ENCODE results near the gene NEDD8. TPM values are rescaled to one million over a fixed set of nuclear protein-coding genes. Genes with fewer than 3 reads are reported as not detected.

The NEDD8 gene
- total RNA-seq (100 to 1,000 TPM; 167 to 190 (median 183) TPM), polyA plus RNA-seq (302 TPM)
- long read RNA-seq, donor 1, transcript NEDD8-201 (4 exons, 708 nt), result major isoform, 58 of 62 reads
- long read RNA-seq, donor 1, partial matches to known transcripts, result 1 of 62 reads
- long read RNA-seq, donor 1, other reads (novel, unspliced or antisense), result 0 of 62 reads
- long read RNA-seq, donor 2, transcript NEDD8-201 (4 exons, 708 nt), result major isoform, 61 of 64 reads
- long read RNA-seq, donor 2, partial matches to known transcripts, result 1 of 64 reads
- long read RNA-seq, donor 2, other reads (novel, unspliced or antisense), result 1 of 64 reads
- long read RNA-seq, donor 3, transcript NEDD8-201 (4 exons, 708 nt), result major isoform, 13 of 15 reads
- long read RNA-seq, donor 3, partial matches to known transcripts, result 0 of 15 reads
- long read RNA-seq, donor 3, other reads (novel, unspliced or antisense), result 0 of 15 reads
- long read RNA-seq, donor 4, transcript NEDD8-201 (4 exons, 708 nt), result major isoform, 30 of 31 reads
- long read RNA-seq, donor 4, partial matches to known transcripts, result 0 of 31 reads
- long read RNA-seq, donor 4, other reads (novel, unspliced or antisense), result 0 of 31 reads

- no peaks in the 10 kb centered on the region for H3K27me3 ChIP-seq (ENCODE audit: control insufficient read depth, insufficient read depth)
- WGBS, result under 1% methylated on average over 30 of the region's 30 CpGs
- DNase-seq (peak; percentile 96 to 97 (median 96)), ATAC-seq (peak; percentile 91 to 92)
- peak within 1 kb of the TSS; percentile 88 for H3K27ac ChIP-seq (ENCODE audit: low read length)
- H3K4me3 ChIP-seq (ENCODE audit: low read length), result peak within 1 kb of the TSS; percentile 68
- intact Hi-C loops (cut with DNase I), result no loop called here
- peaks cover 6% of the 10 kb centered on the region for H3K4me1 ChIP-seq (ENCODE audit: control insufficient read depth, insufficient read depth, low read length)
- H3K9me3 ChIP-seq (ENCODE audit: control insufficient read depth, low read length), result no peaks in the 10 kb centered on the region
Measured at GRCh38 chr14:24232121-24232644, at the start of gene NEDD8. Gene NEDD8 (minus strand): TSS chr14:24232367. CDS start chr14:24232267, 100 bp downstream.

GRCh38 chr14:24281636-24282035 is 49.5 kb upstream of the NEDD8 start:
- no peak for ATAC-seq
- no peak overlapping the region for H3K4me3 ChIP-seq (ENCODE audit: low read length)
- H3K4me1 ChIP-seq (ENCODE audit: control insufficient read depth, insufficient read depth, low read length), result peaks cover 2% of the 10 kb centered on the region
- intact Hi-C loops (cut with DNase I), result no loop called here
- no peaks in the 10 kb centered on the region for H3K27me3 ChIP-seq (ENCODE audit: control insufficient read depth, insufficient read depth)
- peak in 1 of 3 donors; percentile 7 for DNase-seq
- no peaks in the 10 kb centered on the region for H3K9me3 ChIP-seq (ENCODE audit: control insufficient read depth, low read length)
- H3K27ac ChIP-seq (ENCODE audit: low read length), result no peak overlapping the region
- 93% methylated on average over 7 of the region's 7 CpGs for WGBS

GRCh38 chr14:24280797-24281460 is 48.8 kb upstream of the NEDD8 start:
- Histone ChIP-seq H3K27ac (ENCODE audit: low read length) (no peak overlapping the region), H3K9me3 (ENCODE audit: control insufficient read depth, low read length) (no peaks in the 10 kb centered on the region), H3K27me3 (ENCODE audit: control insufficient read depth, insufficient read depth) (no peaks in the 10 kb centered on the region), H3K4me3 (ENCODE audit: low read length) (no peak overlapping the region), H3K4me1 (ENCODE audit: control insufficient read depth, insufficient read depth, low read length) (peaks cover 2% of the 10 kb centered on the region)
- DNase-seq, result peak in 1 of 3 donors; percentile 55
- ATAC-seq, result peak; percentile 25 to 36
- intact Hi-C loops (cut with DNase I), result no loop called here
- WGBS, result 80% methylated on average over 6 of the region's 6 CpGs

- peaks cover 2% of the 10 kb centered on the region for H3K4me1 ChIP-seq (ENCODE audit: control insufficient read depth, insufficient read depth, low read length)
- DNase-seq, result peak in 1 of 3 donors; percentile 70
- intact Hi-C loops (cut with DNase I), result no loop called here
Measured at GRCh38 chr14:24279301-24280186, 47.4 kb upstream of the NEDD8 start.

GRCh38 chr14:24278424-24278823 is 46.3 kb upstream of the NEDD8 start:
- DNase-seq, result no peak
- H3K4me1 ChIP-seq (ENCODE audit: control insufficient read depth, insufficient read depth, low read length), result peaks cover 2% of the 10 kb centered on the region

More at GRCh38 chr14:24279301-24280186, 47.4 kb upstream of the NEDD8 start:
- 68% methylated on average over 11 of the region's 11 CpGs for WGBS
- H3K27ac ChIP-seq (ENCODE audit: low read length), result peak overlapping the region; percentile 61
- H3K4me3 ChIP-seq (ENCODE audit: low read length), result no peak overlapping the region
- H3K27me3 ChIP-seq (ENCODE audit: control insufficient read depth, insufficient read depth), result no peaks in the 10 kb centered on the region
- H3K9me3 ChIP-seq (ENCODE audit: control insufficient read depth, low read length), result no peaks in the 10 kb centered on the region
- peak; percentile 15 to 37 for ATAC-seq

GRCh38 chr14:24277606-24278321 is 45.6 kb upstream of the NEDD8 start:
- ATAC-seq (peak; percentile 20 to 22), DNase-seq (peak in 2 of 3 donors; percentile 61 to 73)
- Histone ChIP-seq H3K27ac (ENCODE audit: low read length) (no peak overlapping the region), H3K4me3 (ENCODE audit: low read length) (no peak overlapping the region), H3K9me3 (ENCODE audit: control insufficient read depth, low read length) (no peaks in the 10 kb centered on the region), H3K4me1 (ENCODE audit: control insufficient read depth, insufficient read depth, low read length) (peaks cover 2% of the 10 kb centered on the region), H3K27me3 (ENCODE audit: control insufficient read depth, insufficient read depth) (no peaks in the 10 kb centered on the region)
- intact Hi-C loops (cut with DNase I), result no loop called here
- WGBS, result 74% methylated on average over 11 of the region's 11 CpGs

More at GRCh38 chr14:24278424-24278823, 46.3 kb upstream of the NEDD8 start:
- no peak for ATAC-seq
- no peaks in the 10 kb centered on the region for H3K27me3 ChIP-seq (ENCODE audit: control insufficient read depth, insufficient read depth)
- H3K4me3 ChIP-seq (ENCODE audit: low read length), result no peak overlapping the region
- no peak overlapping the region for H3K27ac ChIP-seq (ENCODE audit: low read length)
- 72% methylated on average over 5 of the region's 5 CpGs for WGBS
- no peaks in the 10 kb centered on the region for H3K9me3 ChIP-seq (ENCODE audit: control insufficient read depth, low read length)
- intact Hi-C loops (cut with DNase I), result no loop called here

GRCh38 chr14:24277071-24277470 is 44.9 kb upstream of the NEDD8 start:
- Histone ChIP-seq H3K9me3 (ENCODE audit: control insufficient read depth, low read length) (no peaks in the 10 kb centered on the region), H3K27me3 (ENCODE audit: control insufficient read depth, insufficient read depth) (no peaks in the 10 kb centered on the region), H3K4me3 (ENCODE audit: low read length) (no peak overlapping the region), H3K4me1 (ENCODE audit: control insufficient read depth, insufficient read depth, low read length) (peaks cover 2% of the 10 kb centered on the region), H3K27ac (ENCODE audit: low read length) (no peak overlapping the region)
- ATAC-seq (no peak), DNase-seq (peak in 1 of 3 donors; percentile 10)
- 88% methylated on average over 6 of the region's 6 CpGs for WGBS
- intact Hi-C loops (cut with DNase I), result no loop called here

- H3K9me3 ChIP-seq (ENCODE audit: control insufficient read depth, low read length), result no peaks in the 10 kb centered on the region
- no peak overlapping the region for H3K27ac ChIP-seq (ENCODE audit: low read length)
- no peak overlapping the region for H3K4me3 ChIP-seq (ENCODE audit: low read length)
- 72% methylated on average over 3 of the region's 3 CpGs for WGBS
- no peaks in the 10 kb centered on the region for H3K4me1 ChIP-seq (ENCODE audit: control insufficient read depth, insufficient read depth, low read length)
- intact Hi-C loops (cut with DNase I), result no loop called here
- DNase-seq (peak in 1 of 3 donors; percentile 3), ATAC-seq (no peak)
- no peaks in the 10 kb centered on the region for H3K27me3 ChIP-seq (ENCODE audit: control insufficient read depth, insufficient read depth)
Measured at GRCh38 chr14:24274101-24274543, 42.0 kb upstream of the NEDD8 start.

GRCh38 chr14:24273422-24273998 is 41.3 kb upstream of the NEDD8 start:
- Histone ChIP-seq H3K4me3 (ENCODE audit: low read length) (no peak overlapping the region), H3K27me3 (ENCODE audit: control insufficient read depth, insufficient read depth) (no peaks in the 10 kb centered on the region), H3K4me1 (ENCODE audit: control insufficient read depth, insufficient read depth, low read length) (no peaks in the 10 kb centered on the region), H3K27ac (ENCODE audit: low read length) (no peak overlapping the region), H3K9me3 (ENCODE audit: control insufficient read depth, low read length) (no peaks in the 10 kb centered on the region)
- intact Hi-C loops (cut with DNase I), result no loop called here
- 92% methylated on average over 3 of the region's 3 CpGs for WGBS
- DNase-seq, result peak in 1 of 3 donors; percentile 4
- no peak for ATAC-seq

Data from right cardiac atrium (tissue), 5 donors.